Measurements from ENCODE around the gene MYO1E.

- no peak for TF ChIP-seq CTCF (conservative IDR thresholded peaks at IDR 0.05; ENCODE audit: low read length)
- no peak for TF ChIP-seq EZH2phosphoT487 (IDR thresholded peaks at IDR 0.05; ENCODE audit: borderline replicate concordance, low read depth, low read length)
These were observed 206.9 kb downstream of the MYO1E start for GRCh38 chr15:59165726-59166125.

All from OCI-LY7 (cell line).